Measurements from ENCODE around the gene HDAC1.
"Not testable (repeated sequence)": the region's sequence is repeated elsewhere in the genome, so short reads cannot be mapped to it uniquely, and the experiment has no call there.

HDAC1 gene

DNA sequence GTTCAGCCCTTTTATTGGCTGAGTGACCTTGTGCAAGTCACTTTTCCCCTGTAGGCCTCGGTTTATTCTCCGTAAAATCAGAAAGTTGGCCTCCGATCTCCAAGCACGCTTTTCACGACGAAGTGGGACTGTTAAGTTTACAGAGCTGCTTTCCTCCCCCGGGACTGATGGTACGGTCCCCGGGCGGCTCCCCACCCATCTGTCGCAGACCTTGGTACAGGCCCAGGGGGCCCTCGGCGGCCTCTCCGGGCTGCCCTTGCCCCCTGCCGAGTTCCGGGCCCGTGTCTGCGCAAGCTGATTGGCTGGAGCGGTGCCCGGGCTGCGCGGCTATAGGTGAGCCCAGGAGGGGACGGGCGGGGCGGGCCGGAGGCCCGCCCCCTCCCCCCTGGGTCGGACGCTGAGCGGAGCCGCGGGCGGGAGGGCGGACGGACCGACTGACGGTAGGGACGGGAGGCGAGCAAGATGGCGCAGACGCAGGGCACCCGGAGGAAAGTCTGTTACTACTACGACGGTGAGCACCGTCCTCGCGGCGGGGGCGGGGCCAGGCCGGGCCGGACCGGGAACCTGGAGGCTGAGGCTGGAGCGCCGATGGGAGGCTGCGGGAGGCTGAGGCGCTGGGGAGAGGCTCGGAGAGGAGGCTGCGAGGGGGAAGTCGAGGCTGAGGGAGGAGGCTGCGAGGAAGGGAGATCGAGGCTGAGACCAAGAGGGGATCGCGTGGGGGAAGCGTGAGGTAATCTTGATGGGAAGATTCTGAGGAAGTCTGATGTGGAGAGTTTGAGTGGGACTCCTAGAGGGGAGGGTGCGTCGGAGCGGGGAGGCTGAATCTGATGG is at the start of gene HDAC1:
Gene HDAC1 (plus strand): TSS at position 376 of the 831 bp plus-strand sequence. CDS start 87 bp downstream, at position 463.
- DNase-seq (ENCODE audit: low read depth in 2 of 2, low spot score in 1 of 2), result peak; percentile 88 to 94

DNA sequence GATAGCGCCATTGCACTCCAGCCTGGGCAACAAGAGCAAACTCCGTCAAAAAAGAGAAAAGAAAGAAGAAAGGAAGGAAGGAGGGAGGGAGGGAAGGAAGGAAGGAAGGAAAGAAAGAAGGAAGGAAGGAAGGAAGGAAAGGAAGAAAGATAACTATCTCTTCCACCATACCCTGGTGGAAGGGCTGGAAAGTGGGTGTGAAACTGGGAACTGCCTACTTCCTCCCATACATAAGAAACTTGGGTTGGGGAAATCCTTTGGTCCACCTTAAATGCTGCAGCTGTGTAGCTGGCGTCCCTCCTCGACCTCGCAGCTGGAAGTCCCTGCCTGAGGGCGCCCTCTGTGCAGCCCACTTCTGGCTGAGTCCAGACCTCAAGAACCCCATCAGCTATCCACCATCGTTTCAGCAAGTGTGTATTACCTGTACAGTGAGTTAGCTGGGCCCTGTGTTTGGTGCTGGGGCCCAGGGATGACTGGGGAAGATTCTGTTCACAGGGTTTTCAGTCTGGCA is 49.5 kb upstream of the HDAC1 start:
- no peak for DNase-seq (ENCODE audit: low read depth in 2 of 2, low spot score in 1 of 2)

DNA sequence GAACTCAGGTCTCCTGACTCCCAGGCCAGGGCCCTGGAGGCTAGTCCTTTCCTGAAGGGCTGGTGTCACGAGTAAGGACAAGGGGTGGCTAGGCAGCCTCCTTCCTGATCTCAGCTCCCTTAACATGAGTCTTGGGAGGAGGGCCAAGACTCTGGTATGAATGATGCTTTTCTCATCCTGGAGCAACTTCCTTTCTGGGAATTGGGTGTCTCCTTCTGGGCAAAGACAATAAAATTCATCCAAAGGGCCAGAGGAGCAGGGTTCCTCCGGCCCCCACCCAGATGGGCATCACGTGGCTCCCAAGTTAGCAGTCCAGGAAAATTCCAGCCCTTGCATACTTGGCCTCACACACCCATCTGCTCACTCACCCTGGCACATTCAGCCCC is 45.0 kb upstream of the HDAC1 start, which contains the start of gene FAM167B:
Gene FAM167B (plus strand): TSS at position 335 of the 386 bp plus-strand sequence. CDS start 200 bp downstream, outside the sequence.
- no peak for DNase-seq (ENCODE audit: low read depth in 2 of 2, low spot score in 1 of 2)

DNA sequence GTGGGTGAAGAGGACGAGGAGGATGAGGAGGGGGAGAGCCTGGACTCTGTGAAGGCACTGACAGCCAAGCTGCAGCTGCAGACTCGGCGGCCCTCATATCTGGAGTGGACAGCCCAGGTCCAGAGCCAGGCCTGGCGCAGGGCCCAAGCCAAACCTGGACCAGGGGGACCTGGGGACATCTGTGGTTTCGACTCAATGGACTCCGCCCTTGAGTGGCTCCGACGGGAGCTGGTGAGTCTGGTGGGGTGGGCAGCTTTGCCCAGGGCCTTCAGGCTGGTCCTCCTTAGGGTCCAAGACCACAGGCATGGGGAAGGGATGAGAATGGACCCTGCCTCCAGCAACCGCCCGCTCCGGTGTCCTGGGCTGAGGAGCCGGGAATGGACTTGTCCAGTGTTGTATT is 44.4 kb upstream of the HDAC1 start:
- DNase-seq (ENCODE audit: low read depth in 2 of 2, low spot score in 1 of 2), result no peak

DNA sequence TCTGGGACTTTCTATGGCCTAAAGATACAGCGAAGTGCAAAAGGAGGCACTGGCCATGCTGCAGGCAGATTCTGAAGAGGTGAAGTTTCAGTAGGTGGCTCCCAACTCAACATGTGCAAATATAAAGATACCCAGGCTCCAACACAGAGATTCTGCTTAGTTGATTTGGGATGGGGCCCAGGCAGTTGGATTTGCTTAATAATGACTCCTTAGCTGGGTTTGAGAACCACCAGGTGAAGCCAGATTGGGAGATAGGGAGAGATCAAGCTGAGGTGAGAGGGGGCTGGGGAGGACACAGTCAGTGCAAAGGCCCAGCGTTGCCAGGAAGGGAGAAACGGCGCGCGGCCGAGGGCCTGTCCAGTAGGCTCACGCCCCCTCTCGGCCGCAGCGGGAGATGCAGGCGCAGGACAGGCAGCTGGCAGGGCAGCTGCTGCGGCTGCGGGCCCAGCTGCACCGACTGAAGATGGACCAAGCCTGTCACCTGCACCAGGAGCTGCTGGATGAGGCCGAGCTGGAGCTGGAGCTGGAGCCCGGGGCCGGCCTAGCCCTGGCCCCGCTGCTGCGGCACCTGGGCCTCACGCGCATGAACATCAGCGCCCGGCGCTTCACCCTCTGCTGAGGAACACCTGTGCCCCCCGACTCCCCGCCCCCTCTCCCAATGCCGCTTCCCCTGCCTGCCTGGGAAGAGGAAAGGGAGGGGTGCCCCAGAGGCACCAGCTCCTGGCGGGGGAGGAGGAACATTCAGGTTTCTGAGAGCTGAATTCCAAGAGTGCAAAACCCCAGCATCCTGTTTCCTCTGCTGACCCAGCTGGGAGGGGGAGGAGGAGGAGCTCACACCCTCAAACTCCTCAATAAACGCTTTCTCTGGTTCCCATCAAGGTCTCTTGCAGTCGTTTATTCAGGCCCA is 43.6 kb upstream of the HDAC1 start:
- peak in 1 of 2 donors; percentile 58 for DNase-seq (ENCODE audit: low read depth in 2 of 2, low spot score in 1 of 2)

DNA sequence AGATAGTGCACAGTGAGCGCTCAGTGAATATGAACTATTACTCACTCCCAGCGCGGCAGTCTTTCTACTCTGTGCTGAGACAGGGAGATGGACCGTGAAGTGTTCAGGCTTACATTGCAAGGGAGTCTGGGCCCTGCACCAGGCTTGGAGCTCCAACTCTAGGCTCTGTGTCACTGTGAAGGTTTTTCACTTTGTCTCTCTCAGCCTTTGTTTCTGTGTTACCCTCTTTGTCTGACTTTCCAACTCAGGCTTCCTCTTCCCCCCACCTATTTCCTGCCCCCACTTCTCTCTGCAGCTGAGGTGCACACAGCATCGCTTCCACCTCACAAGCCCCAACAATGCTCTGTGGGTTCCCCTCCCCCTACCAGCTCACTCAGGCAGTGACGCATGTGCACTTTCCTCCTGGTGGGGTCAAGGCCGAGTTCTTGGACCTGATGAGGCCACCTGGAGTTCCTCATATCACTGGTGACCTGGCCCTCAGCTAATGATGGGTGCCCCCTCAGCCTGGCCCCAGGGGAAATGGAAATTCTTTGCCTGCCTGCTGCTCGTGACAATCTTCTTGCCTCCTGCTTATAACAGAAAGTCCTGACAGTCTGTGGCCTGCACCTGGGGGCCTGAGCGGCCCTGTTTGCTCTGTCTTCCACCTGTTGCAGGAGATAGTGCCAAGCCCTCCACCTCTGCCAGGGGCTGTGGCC is 41.9 kb upstream of the HDAC1 start:
- peak in 1 of 2 donors; percentile 67 for DNase-seq (ENCODE audit: low read depth in 2 of 2, low spot score in 1 of 2)

DNA sequence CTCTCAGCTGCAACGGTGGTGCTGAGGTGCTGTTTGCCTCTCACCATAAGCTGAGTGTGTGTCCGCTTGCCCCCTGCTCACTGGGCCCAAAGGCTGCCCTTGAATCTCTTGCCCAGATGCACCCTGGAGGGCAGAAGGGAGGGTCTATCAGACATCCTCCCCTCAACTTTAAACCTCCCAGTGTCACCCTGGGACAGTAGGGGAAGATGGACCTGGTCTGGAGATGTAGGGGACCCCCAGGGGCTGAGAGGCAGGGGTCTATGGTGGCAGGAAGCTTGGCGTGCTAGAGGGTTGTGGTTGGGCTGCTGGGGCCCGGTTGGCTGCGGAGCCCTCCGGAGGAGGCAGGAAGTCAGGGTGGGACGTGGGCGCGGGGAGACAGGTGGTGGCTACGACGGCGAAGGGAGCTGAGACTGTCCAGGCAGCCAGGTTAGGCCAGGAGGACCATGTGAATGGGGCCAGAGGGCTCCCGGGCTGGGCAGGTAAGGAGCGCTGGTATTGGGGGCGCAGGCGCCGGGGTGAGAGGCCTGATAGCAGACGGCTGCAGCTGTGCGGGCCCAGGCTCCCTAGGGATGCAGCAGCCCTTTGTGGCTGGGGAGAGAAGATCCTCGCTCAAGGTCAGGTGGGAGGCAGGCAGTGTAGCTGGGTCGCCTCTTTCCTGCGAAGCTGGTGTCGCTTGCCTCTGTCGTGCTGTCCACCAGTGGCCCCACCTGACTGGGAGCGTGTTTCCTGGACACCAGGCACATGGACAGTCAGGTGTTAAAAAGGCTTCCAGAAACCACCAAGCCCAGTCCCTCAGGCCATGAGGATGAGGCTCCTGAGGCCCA is 40.8 kb upstream of the HDAC1 start, which contains the start of gene LCK:
Gene LCK (plus strand): TSS at position 373 of the 824 bp plus-strand sequence. CDS start 23,065 bp downstream, outside the sequence.
- no peak for DNase-seq (ENCODE audit: low read depth in 2 of 2, low spot score in 1 of 2)

DNA sequence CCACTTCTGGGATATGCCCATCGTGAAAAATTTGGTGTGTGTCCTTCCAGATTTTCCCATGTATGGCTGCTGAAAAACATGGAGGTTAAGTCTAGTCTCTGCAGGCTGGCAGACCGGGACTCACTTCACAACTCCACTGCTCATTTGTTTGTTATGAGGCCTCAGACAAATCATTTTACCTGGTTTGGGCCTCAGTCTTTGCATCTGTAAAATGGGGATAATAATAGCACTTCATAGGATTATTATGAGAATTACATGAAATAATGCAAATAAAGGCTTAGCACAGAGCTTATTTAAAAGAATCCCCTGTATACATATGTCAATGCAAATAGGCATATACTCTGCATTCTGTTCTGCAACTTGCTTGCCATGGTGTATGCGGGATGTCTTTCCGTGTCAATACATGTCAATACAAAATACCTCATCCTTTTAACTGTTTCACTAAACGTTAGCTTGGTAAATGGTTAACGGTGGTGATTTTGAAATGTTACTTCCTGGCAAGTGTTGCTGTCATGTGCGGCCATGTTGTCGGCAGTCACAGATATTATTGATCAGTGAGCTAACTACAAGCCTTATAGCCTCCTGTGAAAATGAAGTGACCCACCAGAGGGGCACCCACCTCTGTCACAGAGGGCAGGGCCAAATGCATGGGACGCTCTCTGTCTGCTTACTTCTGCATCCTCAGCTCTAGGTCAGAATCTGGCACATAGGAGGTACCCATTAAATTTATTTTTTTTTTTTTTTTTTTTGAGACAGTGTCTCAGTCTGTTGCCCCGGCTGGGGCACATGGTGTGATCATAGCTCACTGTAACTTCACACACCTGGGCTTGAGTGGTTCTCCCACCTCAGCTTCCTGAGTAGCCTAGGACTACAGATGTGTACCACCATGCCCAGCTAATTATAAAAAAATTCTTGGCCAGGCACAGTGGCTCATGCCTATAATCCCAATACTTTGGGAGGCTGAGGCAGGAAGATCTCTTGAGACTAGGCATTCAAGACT is 36.5 kb upstream of the HDAC1 start:
- DNase-seq (ENCODE audit: low read depth in 2 of 2, low spot score in 1 of 2), result no peak

DNA sequence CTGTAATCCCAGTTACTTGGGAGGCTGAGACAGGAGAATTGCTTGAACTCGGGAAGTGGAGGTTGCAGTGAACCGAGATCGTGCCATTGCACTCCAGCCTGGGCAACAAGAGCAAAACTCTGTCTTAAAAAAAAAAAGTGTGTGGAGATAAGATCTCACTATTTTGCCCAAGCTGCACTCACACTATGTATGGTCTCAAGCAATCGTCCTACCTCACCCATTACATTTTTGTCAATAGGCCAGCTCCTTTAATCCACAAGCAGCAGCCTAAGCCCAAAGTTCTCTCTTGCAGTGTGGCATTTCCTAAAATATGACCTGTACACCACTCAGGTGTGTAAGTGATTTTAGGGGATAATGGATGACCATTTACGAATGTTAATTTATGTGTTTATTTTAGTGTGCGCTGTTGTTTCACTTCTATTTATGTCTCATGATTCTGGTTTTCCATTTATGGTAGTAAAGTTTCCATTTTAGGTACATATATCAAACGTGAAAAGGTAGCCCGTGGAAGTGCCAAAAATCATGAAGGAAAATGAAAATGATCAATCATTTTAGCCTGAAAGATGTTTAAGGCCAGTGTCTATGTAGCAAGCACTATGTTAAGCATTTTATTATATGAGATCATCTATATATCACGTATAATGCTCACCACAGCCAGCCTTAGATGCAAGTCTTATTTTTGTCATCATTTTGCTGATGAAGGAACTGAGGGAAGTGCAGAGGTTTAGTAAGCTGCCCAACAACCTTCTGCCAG is 35.2 kb upstream of the HDAC1 start:
- no peak for DNase-seq (ENCODE audit: low read depth in 2 of 2, low spot score in 1 of 2)

DNA sequence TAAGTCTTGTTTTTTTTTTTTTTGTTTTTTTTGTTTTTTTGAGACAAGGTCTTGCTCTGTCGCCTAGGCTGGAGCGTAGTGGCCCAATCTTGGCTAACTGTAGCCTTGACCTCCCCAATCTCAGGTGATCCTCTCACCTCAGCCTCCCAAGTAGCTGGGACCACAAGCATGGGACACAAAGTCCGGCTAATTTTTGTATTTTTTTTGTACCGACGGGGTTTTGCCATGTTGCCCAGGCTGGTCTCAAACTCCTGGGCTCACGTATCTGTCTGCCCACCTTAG is 34.7 kb upstream of the HDAC1 start:
- DNase-seq (ENCODE audit: low read depth in 2 of 2, low spot score in 1 of 2), result no peak

DNA sequence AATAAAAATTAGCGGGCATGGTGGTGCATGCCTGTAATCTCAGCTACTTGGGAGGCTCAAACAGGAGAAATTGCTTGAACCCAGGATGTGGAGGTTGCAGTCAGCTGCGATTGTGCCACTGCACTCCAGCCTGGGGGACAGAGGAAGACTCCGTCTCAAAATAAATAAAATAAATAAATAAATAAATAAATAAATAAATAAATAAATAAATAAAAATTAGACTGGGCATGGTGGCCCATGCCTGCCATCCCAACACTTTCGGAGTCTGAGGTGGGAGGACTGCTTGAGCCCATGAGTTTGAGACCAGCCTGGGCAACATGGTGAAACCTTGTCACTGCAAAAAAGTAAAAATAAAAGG is 28.7 kb upstream of the HDAC1 start:
- not testable (repeated sequence) for DNase-seq (ENCODE audit: low read depth in 2 of 2, low spot score in 1 of 2)

DNA sequence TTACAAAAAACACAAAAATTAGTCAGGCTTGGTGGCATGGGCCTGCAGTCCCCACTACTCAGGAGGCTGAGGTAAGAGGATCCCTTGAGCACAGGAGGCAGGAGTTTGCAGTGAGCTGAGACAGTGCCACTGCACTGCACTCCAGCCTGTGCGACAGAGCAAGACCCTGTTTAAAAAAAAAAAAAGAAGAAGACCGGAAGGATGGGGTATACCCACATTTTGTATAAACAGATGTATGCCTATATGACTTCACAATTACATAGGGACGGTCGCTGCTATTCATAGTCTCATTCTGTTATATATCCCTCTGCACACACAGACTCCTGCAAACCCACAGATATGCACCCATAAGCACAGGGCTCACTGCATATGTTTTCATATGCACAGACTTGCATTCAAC is 28.1 kb upstream of the HDAC1 start:
- no peak for DNase-seq (ENCODE audit: low read depth in 2 of 2, low spot score in 1 of 2)

DNA sequence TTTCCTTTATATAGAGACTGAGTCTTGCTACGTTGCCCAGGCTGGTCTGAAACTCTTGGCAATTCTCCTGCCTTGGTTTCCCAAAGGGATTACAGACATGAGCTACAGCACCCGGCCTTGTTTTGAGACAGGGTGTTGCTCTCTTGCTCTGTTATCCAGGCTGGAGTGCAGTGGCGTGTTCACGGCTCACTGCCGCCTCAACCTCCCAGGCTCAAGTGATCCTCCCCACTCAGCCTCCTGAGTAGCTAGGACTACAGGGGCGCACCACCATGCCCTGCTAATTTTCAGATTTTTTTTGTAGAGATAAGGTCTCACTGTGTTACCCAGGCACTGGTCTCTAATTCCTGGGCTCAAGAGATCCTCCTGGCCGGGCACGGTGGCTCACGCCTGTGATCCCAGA is 26.0 kb upstream of the HDAC1 start:
- no peak for DNase-seq (ENCODE audit: low read depth in 2 of 2, low spot score in 1 of 2)

DNA sequence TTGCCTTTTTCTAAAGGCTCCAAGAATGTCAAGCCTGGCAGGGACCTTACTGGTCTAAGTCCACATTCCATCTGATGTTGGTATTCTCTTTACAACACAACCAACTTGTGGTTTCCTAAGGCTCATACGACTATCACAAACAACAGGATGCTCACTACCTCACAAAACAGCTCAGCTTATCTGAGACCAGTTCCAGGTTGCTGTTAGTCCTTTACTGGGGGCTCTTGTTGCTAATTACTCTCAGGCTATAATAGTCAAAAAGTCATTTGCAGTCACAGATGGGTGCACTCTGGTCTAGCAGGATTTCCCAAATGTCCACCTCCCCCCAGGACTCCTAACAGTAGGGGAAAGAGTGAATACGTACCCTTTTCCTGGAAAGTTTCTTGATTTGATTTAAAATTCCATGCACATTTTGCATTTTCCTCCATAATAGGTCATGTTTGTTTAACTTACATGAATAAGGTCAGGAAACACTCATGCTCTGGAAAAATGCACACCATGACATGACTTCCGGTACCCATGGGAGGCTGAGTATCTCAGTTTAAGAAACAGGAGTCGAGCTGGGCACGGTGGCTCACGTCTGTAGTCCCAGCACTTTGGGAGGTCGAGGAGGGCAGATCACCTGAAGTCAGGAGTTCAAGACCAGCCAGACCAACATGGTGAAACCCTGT is 24.8 kb upstream of the HDAC1 start:
- no peak for DNase-seq (ENCODE audit: low read depth in 2 of 2, low spot score in 1 of 2)

DNA sequence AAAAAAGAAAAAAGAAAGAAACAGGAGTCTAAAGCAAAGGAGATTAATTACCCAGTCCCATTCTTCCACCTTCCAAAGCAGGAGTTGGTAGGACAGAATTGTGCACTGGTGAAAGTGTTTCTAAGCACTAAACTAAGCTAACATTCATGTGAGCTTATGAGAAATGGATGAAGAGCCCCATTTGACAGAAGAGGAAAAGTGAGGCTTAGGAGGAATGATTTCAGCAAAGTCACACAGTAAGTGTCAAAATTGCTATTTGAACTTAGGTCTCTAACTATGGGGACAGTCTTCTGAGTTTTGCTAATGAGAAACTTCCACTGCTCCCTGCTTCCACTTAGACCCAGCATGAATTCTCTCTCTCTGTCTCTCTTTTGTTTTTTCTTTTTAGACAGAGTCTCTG is 22.1 kb upstream of the HDAC1 start:
- DNase-seq (ENCODE audit: low read depth in 2 of 2, low spot score in 1 of 2), result no peak

DNA sequence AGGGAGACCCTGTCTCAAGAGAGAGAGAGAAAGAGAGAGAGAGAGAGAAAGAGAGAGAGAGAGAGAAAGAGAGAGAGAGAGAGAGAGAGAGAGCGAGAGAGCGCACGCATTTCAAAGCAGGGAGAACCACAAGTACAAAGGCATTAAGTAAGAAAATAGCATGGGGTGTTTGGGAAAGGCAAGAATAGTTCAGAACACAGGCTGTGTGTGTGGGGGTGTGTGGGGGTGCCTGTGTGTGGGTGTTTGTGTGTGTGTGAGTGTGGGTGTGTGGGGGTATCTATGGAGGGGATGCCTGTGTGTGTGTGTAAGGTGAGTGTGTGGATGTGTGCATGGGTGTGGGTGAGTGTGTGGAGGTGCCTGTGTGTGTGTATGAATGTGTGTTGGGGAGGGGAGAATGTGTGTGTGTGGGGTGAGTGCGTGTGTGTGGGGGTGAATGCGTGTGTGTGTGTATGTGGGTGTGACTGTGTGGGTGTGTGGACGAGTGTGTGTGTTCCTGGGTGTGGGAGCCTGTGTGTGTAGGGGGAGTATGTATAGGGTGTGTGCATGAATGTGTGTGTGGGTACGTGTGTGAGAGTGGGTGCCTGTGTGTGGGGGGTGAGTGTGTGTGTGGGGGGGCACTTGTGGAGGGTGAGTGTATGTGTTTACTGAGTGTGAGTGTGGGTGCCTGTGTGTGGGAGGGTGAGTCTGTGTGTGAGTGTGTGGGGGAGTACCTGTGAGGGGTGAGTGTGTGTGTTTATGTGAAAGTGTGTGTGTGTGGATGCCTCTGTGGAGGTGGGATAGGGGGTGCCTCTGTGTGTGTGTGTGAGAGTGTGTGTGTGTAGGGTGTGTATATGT is 19.1 kb upstream of the HDAC1 start:
- no peak for DNase-seq (ENCODE audit: low read depth in 2 of 2, low spot score in 1 of 2)

Measured in stimulated activated CD8-positive, alpha-beta memory T cell treated with anti-CD3 and anti-CD28 coated beads, Interleukin-4, amount 100 ng/mL, for 1 hour (primary cell).